ENCODE data around the gene LCN1.

LCN1 gene

GRCh38 chr9:135485385-135485784 is 35.9 kb upstream of the LCN1 start:
- H3K27ac ChIP-seq, result no peak overlapping the region
- TF ChIP-seq CTCF (conservative IDR thresholded peaks at IDR 0.05), result no peak

GRCh38 chr9:135485832-135486231 is 35.4 kb upstream of the LCN1 start:
- no peak; the same call in 1 of the 2 replicates for TF ChIP-seq CTCF (conservative IDR thresholded peaks at IDR 0.05)

GRCh38 chr9:135486267-135487065 is 34.8 kb upstream of the LCN1 start:
- no peak overlapping the region for H3K27ac ChIP-seq
- no peak for TF ChIP-seq CTCF (conservative IDR thresholded peaks at IDR 0.05)

More at GRCh38 chr9:135485832-135486231, 35.4 kb upstream of the LCN1 start:
- H3K27ac ChIP-seq, result no peak overlapping the region

GRCh38 chr9:135487281-135488012 is 33.8 kb upstream of the LCN1 start:
- no peak for TF ChIP-seq CTCF (conservative IDR thresholded peaks at IDR 0.05)
- H3K27ac ChIP-seq, result no peak overlapping the region

- H3K27ac ChIP-seq, result no peak overlapping the region
- no peak for TF ChIP-seq CTCF (conservative IDR thresholded peaks at IDR 0.05)
Measured at GRCh38 chr9:135488013-135488330, 33.3 kb upstream of the LCN1 start.

GRCh38 chr9:135488527-135488926 is 32.7 kb upstream of the LCN1 start:
- TF ChIP-seq CTCF (conservative IDR thresholded peaks at IDR 0.05), result no peak
- no peak overlapping the region for H3K27ac ChIP-seq

- TF ChIP-seq CTCF (conservative IDR thresholded peaks at IDR 0.05), result no peak
- H3K27ac ChIP-seq, result no peak overlapping the region
Measured at GRCh38 chr9:135489188-135489906, 31.9 kb upstream of the LCN1 start.
